Effector CD8-positive, alpha-beta T cell (primary cell): ENCODE measurements around the gene FOLR3.
"Not testable (repeated sequence)": the region's sequence is repeated elsewhere in the genome, so short reads cannot be mapped to it uniquely, and the experiment has no call there.

Experiments used
- DNase-seq: peaks from one replicate; lab custom pipeline; 2025; lab: John Stamatoyannopoulos, UW

Gene FOLR3

DNA sequence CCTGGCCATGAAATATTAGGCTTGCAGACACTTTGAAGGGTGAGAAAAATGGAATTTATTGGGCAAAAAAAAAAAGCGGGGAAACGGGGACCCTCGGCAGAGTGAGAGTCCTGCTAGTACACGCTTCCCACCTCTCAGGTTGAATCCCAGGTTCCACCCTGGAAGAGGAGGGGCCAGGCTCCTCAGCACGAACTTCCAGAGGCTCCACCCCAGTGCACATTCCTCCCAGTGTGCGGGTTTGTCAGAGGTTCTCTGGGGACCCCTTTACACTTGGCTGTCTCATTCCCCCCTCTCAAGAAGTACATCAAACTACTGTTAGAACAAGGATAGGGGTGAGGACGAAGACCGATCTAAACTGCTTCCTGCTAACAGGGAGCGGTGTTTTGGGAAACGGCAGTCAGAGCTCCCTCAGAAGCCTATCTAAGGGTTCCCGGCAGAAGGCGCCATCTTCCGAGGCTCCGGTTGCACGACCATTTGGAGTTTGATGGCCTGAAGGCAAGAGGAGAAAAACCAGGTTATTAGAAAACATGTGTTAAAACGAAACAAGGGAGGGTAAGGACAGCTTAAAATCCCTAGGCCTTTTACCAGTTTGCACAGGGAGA is 27.5 kb downstream of the FOLR3 start:
- DNase-seq, result no peak

GRCh38 chr11:72164187-72164586 is 28.7 kb downstream of the FOLR3 start:
- DNase-seq, result not testable (repeated sequence)

- not testable (repeated sequence) for DNase-seq
Observed at GRCh38 chr11:72169046-72169555, 33.6 kb downstream of the FOLR3 start.

GRCh38 chr11:72169754-72170153 is 34.2 kb downstream of the FOLR3 start:
- not testable (repeated sequence) for DNase-seq

DNA sequence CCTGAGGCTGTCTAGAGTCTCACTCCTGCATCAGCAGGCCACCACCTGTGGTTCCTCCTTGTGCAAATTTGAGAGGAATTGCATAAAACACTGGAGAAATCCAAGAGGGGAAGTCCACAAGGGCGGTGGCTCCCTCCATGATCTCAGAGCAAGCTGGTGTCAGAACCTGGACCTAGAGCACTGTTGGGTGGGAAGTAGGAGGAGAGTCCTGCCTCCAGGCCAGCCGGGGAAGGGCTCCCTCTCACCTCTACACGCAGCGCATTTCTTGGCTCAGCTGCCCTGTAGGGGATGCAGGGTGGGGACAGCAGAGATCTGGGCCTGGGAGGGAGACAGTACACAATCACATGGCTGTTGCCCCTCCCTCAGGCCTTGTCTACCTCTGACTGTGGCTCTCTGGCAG is 36.5 kb downstream of the FOLR3 start:
- DNase-seq, result not testable (repeated sequence)

DNA sequence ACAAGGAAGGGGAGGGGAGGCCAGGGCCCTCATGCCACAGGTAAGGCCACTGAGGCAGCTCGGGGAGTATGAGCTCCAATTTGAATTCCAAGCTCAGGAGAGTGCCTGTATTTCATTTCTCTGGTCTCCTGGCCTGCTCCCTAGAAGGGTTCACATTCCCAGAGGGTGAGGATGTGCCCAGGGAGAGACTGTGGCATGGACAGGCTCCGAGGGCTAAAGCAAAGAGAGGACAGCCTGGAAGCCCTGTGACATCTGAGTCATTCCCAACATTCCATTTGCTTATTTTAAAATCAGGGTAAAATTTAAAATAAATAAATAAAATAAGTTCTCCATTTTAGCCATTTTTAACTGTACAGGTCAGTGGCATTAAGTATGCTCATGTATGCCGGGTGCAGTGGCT is 37.8 kb downstream of the FOLR3 start:
- DNase-seq, result no peak

DNA sequence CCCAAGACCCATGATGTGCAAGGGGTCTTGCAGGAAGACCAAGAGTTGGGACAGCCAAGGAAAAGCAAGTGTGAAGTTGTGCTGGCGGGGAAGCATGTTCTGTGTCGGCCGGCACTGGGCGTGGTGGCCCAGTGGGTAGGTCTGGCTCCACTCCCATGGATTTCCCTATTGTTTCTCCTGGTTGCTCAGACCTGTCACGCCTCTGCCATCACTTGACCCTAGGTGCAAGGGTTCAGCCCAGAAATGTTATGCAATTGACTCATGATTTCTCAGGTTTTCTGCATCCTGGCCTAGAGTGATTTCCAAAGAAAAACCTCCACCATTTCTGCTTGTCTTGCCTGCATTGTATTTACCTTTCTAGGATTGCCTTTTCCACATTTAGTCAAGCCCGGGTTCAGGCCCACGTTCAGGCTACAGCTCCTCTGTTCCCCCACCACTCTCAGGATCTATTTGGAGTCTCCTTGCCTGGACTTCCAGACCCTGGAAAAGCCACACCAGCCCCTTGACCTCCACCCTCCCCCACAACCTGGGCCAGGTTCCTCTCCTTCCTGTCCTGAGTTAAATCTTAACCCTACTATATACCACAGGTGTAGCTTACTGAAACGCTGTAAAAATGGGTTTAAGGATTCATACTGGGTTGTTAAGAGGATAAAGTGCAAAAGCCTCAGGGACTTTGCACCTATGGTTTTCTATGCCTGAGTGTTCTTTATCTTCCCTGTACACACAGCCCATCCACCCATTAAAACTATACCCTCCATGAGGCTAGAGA is 39.0 kb downstream of the FOLR3 start:
- no peak for DNase-seq

GRCh38 chr11:72177656-72178055 is 42.1 kb downstream of the FOLR3 start:
- no peak for DNase-seq

DNA sequence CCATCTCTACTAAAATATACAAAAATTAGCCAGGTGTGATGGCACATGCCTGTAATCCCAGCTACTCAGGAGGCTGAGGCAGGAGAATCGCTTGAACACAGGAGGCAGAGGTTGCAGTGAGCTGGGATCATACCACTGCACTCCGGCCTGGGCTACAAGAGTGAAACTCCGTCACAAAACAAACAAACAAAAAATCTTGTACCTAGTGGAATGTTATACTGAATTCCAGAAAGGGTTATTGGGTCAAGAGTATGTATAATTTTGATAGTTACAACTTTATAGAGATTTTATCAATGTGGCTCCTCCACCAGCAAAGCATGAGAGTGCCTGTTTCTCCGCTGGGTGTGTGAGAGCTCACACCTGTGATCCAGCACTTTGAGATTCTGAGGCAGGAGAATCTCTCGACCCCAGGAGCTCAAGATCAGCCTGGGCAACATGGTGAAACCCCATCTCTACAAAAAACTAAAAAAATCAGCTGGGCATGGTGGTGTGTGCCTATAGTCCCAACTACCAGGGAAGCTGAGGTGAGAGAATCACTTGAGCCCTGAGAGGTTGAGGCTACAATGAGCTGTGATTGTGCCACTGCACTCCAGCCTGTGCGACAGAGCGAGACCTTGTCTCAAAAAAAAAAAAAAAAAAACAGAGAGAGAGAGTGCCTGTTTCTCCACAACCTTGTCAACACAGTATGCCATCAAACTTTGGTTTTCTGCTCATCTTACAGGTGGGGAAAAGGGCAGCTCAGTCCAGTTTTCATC is 43.7 kb downstream of the FOLR3 start:
- DNase-seq, result no peak

DNA sequence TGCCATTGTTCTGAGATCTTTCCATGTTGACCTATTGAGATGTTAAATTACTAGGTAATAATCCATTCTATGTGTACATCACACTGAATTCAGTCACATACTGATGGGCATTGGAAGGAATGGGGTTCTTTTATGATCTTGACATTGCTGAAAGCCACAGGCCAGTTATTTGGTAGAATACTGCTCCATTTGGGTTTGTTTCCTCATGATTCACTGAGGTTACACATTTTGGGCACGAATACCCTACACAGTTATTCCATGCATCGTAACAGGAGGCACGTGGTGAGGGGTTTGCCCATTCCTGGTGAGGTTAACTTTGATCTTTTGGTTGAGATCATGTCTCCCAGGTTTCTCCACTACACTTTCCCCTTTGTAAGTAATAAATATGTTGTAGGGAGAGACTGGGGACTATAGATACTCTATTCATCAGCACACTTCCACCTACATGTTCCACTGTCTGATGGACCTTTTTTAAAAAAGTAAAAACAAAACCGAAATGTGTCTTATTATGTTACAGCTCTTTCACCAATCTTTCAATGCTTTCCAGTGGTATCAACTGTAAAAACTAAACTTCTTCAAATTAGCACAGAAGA is 44.4 kb downstream of the FOLR3 start:
- DNase-seq, result no peak

GRCh38 chr11:72180892-72181552 is 45.5 kb downstream of the FOLR3 start:
- DNase-seq, result not testable (repeated sequence)

- not testable (repeated sequence) for DNase-seq
Observed at GRCh38 chr11:72181553-72181958, 46.0 kb downstream of the FOLR3 start.

- no peak for DNase-seq
Observed at GRCh38 chr11:72188267-72188666, 52.7 kb downstream of the FOLR3 start.
